HG02970 (cell line): ENCODE measurements around the gene CYP2A7.
"Not testable (repeated sequence)": the region's sequence is repeated elsewhere in the genome, so short reads cannot be mapped to it uniquely, and the experiment has no call there.

Experiments
- ATAC-seq: cut with Tn5 transposase; IDR thresholded peaks from one replicate; pipeline ENCODE4 v1.9.1; 2021; ENCODE audit warnings: mild to moderate bottlenecking, moderate library complexity, moderate number of reproducible peaks; ENCODE audit not compliant: unreplicated experiment, low FRiP score

The CYP2A7 gene

DNA sequence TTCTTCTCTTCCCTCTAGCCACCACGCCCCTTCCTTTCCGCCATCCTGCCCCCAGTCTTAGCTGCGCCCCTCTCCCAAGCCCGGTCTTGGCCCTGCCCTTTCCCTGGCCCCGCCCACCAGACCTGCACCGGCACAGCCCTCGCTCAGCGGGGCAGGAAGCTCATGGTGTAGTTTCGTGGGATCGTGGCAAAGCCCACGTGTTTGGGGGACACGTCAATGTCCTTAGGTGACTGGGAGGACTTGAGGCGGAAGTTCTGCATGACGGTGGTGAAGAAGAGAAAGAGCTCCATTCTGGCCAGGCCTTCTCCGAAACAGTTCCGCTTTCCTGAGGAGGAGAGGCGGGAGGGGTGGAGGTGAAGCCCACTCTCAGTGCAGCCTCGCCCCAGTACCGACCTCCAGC, 38.4 kb downstream of the CYP2A7 start:
- ATAC-seq: not testable (repeated sequence)

DNA sequence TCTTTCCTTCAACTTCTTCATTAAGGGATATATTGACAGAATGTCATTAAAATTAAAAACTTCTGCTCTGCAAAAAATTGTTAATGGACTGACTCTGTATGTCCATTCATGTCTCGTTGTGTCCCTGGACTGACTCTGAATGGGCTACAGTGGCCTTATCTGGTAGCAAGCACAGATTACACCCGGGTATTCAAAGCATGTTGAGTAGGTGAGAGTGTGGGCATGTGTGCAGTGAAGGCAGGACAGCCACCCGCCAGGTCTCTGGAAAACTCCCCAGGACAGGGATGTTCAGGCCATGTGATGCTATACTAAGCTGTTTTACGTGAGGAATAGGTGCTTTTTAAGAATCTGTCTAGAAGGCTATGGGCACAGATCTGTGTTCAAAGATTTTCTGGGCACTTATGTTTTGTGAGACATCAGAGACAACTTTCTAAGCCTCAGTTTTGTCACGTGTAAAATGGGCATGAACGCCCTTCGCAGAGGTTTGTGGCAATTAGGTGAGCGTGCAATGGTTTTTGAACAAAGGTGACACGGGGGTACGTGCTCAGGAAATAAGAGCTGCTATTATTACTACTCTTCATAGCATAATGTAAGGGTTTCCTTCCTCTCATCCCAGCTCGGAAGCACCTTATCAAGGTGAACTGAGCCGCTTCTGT, 38.9 kb downstream of the CYP2A7 start:
- not testable (repeated sequence) for ATAC-seq

DNA sequence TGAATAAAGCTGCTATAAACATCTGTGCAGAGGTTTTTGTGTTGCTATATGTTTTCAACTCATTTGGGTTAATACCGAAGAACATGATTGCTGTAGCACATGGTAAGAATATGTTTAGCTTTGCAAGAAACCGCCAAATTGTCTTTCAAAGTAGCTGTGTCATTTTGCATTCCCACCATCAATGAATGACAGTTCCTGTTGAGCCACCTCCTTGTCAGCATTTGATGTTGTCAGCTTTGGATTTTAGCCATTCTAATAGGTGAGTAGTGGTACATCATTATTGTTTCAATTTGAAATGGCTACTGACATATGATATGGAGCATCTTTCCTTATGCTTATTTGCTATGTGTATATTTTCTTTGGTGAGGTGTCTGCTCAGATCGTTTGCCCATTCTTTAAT, 40.0 kb downstream of the CYP2A7 start:
- ATAC-seq: not testable (repeated sequence)

DNA sequence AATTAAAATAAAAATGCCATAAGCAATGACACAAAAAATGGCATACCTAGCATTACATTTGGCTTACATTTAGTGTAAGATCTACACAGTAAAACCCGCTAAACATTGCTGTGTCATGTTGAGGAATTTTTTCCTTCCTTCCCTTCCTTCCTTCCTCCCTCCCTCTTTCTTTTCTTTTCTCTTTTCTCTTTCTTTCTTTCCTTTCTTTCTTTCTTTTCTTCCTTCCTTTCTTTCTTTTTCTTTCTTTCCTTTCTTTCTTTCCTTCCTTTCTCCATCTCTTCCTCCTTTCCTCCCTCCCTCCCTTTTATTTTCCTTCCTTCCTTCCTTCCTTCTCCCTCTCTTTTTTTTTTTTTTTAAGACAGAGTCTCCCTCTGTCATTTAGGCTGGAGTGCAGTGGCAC, 43.6 kb downstream of the CYP2A7 start:
- ATAC-seq: not testable (repeated sequence)

DNA sequence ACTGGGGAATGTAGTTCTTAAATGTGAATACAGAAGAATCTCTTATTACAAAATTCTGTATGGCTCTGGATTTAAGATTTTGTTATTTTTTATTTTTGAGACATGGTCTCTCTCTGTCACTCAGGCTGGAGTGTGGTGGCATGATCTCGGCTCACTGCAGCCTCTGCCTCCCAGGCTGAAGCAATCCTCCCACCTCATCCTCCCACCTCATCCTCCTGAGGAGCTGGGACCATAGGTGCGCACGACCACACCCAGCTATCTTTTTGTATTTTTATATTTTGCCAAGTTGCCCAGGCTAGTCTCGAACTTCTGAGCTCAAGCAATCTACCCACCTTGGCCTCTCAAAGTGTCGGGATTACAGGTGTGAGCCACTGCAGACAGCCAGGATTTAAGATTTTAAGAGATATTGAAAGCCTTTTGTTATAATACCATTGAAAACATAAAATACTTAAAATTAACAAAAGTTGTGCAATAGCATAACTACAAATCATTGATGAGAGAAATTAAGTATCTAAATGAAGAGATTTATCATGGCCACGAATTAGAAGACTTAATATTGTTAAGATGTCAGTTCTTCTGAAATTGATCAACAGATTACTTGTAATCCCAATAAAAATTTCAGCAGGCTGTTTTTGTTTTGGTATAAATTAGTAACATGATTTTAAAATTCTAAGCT, 45.1 kb downstream of the CYP2A7 start:
- ATAC-seq: no peak

DNA sequence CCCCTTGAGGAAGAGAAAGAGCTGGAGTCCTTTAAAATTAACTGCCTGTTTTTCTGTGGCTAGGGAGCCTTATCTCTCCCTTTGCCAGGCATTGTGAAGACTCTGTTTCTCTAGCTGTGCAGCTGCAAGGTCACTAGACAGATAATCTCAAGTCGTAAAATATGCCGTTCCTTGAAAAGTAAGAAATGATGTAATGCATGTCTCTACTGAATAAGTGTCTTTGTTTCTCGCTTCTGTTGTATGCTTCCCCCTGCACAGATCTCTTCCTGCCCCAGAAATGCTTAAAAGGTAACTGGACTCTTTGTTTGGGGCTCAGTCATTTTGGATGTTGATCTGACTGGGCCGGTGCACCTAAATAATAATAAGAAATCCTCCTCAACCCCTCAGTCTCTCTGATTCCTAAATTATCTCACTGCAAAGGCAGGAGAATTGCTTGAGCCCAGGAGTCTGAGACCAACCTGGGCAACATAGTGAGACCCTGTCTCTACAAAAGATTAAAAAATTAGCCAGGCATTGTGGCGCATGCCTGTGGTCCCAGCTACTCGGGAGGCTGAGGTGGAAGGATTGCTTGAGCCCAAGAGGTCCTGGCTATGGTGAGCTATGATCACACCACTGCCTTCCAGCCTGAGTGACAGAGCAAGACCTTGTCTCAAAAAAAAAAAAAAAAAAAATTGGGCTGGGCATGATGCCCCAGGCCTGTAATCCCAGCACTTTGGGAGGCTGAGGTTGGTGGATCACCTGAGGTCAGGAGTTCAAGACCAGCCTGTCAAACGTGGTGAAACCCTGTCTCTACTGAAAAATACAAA, 48.1 kb downstream of the CYP2A7 start:
- ATAC-seq: not testable (repeated sequence)

DNA sequence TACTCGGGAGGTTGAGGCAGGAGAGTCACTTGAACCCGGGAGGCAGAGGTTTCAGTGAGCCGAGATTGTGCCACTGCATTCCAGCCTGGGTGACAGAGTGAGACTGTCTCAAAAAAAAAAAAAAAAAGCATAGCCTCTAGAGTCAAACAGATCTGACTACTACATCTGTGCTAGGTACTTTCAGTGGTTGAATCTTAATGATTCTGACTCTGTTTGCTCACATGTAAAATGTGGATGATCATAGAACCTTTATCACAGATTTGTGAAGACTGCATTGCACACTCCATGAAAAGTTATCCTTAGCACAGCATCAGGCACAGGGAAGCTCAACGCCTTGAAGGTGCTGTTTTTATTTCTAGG, 49.6 kb downstream of the CYP2A7 start:
- not testable (repeated sequence) for ATAC-seq

DNA sequence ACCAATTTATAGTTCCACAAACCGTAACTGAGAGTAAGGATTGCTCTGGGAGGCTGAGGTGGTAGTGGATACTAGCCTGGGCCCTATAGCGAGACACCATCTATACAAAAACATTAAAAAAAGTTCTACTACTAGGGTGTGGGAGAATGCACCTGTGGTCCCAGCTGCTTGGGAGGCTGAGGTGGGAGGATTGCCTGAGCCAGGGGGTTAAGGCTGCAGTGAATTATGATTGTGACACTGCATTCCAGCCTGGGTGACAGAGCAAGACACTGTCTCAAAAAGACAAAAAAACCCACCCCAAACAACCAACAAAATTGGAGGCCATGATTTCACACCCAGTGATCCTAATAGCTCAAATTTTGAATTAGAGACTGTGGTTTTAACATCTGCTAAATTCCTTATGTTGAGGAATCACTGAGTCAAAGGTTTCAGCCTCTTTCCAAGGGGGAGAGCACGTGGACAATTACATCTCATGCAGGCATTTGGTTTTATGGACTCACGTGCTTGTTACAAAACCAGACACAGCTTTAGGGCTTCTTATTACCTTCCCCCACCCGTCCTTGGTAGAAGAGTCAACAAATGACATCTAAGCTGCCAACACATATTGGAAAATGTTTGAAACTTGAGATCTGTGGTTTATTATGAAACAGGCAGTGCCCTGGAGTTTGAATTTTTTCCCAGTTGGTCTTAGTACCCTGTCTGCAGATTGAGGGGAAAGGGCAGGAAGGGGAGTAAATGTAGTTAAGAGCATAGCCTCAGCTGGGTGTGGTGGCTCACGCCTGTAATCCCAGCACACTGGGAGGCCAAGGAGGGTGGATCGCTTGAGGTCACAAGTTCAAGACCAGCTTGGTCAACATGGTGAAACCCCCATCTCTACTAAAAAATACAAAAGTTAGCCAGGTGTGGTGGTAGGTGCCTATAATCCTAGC, 50.3 kb downstream of the CYP2A7 start:
- ATAC-seq: no peak

DNA sequence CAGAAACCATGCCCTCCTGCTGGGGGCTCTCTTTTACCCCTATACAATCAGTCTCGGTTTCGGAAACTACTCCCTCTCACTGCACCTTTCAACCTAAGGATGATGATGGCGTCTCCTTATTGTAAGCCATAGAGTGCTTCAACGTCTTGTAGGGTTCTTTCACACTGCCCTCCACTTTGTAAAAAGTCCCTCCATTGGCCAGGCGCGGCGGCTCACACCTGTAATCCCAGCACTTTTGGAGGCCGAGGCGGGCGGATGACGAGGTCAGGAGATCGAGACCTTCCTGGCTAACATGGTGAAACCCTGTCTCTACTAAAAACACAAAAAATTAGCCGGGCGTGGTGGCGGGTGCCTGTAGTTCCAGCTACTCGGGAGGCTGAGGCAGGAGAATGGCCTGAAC, 51.3 kb downstream of the CYP2A7 start:
- ATAC-seq: not testable (repeated sequence)

DNA sequence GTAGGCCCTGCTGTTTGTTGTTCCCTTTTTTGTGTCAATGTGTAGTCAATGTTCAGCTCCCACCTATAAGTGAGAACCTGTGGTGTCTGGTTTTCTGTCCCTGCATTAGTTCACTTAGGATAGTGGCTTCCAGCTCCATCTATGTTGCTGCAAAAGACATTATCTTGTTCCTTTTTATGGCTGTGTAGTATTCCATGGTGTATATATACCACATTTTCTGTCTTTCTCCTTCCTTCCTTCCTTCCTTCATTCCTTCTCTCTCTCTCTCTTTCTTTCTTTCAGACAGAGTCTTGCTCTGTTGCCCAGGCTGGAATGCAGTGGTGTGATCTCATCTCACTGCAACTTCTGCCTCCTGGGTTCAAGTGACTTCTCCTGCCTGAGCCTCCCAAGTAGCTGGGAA, 52.8 kb downstream of the CYP2A7 start:
- no peak for ATAC-seq

DNA sequence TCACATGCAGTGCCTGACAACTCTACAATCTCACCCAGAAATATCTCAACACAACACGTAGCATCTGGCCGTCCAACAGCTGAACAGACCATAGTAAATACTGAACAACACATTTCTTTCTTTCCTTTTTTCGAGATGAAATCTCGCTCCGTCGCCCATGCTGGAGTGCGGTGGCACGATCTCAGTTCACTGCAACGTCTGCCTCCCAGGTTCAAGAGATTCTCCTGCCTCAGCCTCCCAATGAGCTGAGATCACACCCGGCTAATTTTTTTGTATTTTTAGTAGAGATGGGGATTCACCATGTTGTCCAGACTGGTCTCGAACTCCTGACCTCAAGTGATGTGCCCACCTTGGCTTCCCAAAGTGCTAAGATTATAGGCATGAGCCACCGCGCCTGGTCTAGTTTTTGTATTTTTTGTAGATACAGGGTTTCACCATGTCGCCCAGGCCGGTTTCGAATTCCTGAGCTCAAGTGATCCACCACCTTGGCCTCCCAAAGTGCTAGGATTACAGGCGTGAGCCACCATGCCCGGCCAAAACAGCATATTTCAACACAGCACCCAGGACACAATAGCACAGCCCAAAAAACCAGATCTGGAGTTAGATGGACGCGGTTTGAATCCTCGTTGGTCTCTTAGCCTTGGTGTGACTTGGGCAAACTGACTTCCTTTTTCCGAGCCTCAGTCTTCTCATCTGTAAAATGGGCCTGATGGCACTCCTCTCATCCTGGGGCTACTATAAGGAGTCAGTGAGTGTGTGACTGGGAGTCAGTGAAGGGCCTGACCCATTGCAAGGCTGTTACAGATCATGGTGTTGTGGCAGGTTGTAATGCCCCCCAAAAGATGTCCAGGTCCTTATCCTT, 54.4 kb downstream of the CYP2A7 start:
- no peak for ATAC-seq

DNA sequence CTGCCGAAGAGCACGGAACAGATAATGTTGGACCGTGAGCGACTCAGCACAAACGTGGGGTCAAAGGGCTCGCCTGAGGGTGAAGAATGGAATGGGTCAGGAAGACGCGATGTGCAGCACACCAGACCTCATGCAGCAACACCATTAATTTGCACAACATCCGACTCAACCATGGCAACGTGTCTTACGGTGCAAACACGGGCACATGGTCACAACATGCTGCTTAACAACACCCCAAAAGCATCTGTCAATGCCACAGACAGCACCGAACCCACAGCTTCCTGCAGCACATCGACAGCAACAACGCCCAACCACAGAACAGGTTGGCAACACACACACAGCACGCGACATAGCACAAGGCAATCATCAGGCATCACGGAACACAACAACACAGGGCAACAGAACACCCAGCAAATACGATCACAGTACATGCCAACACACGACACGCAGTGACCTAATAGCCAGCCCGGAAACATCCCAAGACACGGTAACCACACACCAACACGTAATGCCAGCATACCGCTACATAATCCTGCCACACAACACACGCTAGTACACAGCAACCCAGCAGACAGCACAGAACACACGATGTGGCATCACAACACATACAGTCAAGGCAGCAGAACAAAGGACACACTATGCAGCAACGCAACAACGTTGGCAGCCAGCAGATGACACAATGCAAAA, 55.2 kb downstream of the CYP2A7 start:
- ATAC-seq: not testable (repeated sequence)

DNA sequence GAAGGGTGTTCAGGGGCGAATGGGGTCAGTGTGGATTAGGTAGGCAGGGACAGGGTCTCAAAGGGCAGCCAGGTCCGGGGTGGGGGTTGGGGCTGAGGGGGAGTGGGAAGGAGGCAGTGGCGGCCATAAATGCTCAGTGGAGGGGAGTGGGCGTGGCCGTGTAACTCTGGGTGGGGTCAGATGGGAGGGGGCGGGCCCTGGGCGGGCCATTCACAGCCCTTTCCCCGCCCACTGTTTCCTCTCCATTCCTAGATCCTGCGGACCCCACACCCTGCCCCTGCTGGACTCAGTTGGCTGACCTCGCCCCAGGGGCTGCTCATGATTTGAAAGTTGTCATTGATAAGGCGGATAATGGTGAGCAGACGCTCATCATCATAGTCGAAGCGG, 55.7 kb downstream of the CYP2A7 start:
- ATAC-seq: not testable (repeated sequence)

DNA sequence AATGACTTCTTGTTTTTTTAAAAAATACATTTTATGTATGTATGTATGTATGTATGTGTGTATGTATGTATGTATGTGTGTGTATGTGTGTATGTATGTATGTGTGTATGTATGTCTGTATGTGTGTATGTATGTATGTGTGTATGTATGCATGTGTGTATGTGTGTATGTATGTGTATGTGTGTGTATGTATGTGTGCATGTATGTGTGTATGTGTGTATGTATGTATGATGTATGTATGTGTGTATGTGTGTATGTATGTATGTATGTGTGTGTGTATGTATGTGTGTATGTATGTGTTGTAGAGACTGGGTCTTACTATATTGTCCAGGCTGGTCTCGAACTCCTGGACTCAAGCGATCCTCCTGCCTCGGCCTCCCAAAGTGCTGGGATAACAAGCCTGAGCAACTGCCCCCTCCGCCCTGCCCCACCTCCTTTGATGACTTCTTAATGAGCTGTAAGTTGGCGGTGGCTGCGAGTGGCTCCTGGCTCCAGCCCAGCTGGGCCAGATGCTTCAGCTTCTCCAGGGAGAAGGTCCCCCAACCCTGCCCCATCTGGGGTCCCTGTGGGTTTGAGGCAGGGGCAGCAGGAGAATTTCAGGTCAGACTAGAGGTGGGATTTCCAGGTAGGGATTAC, 56.5 kb downstream of the CYP2A7 start:
- ATAC-seq: not testable (repeated sequence)
